BJ (cell line): ENCODE results near the gene OLFM3. TPM values are rescaled to one million over a fixed set of nuclear protein-coding genes. Genes with fewer than 3 reads are reported as not detected.

ENCODE experiments used
- CTCF ChIA-PET: fragments of 350-600 bp; formaldehyde crosslinking; extraction: SDS; loops from one replicate; lab custom pipeline; 2021; ENCODE audit warnings: antibody characterized with exemption, inconsistent platforms; lab: Yijun Ruan, JAX
- POLR2A ChIA-PET: fragments of 300-600 bp; sonication (Branson Sonifier 250); formaldehyde crosslinking; extraction: SDS; loops from one replicate; lab custom pipeline; 2021; ENCODE audit warnings: antibody characterized with exemption; lab: Charles Lee
- DNase-seq: peaks from one replicate; pipeline ENCODE4 v3.0.0-alpha.2; 2011; ENCODE audit warnings: low read depth
- H3K27me3 ChIP-seq: 2 replicates; pipeline ENCODE4 v1.6.0; 2011; ENCODE audit warnings: low read length; ENCODE audit not compliant: control insufficient read depth, insufficient read depth
- H3K36me3 ChIP-seq: 2 replicates; pipeline ENCODE4 v1.5.1; 2011; ENCODE audit warnings: low read length; ENCODE audit not compliant: control insufficient read depth, insufficient read depth
- H3K4me3 ChIP-seq: 2 replicates; pipeline ENCODE4 v1.5.1; 2011; ENCODE audit warnings: low read depth, mild to moderate bottlenecking, control low read depth, low read length
- CTCF ChIP-seq: IDR thresholded peaks from 2 replicates; pipeline ENCODE4 v1.5.1; 2011; ENCODE audit warnings: low read depth, mild to moderate bottlenecking, control low read depth, inconsistent platforms, low read length, moderate library complexity; ENCODE audit not compliant: insufficient read depth
- polyA plus RNA-seq: library from polyadenylated mRNA; depleted of rRNA; stranded (reverse); fragments of >200 nt; gene quantifications from 2 replicates; pipeline ENCODE4 v1.2.3, GENCODE V29; 2011

The OLFM3 gene
- polyA plus RNA-seq, 1 experiment = not detected

GRCh38 chr1:101957771-101958170 is 39.0 kb downstream of the OLFM3 start:
- Histone ChIP-seq H3K4me3 (no peak overlapping the region), H3K36me3 (no peaks in the 10 kb centered on the region), H3K27me3 (no peaks in the 10 kb centered on the region)
- POLR2A ChIA-PET = no interaction called here
- DNase-seq = no peak
- CTCF ChIA-PET = no interaction called here
- no peak for TF ChIP-seq CTCF

GRCh38 chr1:101953623-101954022 is 43.1 kb downstream of the OLFM3 start:
- DNase-seq = no peak
- no peaks in the 10 kb centered on the region for H3K27me3 ChIP-seq
- TF ChIP-seq CTCF = no peak
- CTCF ChIA-PET = no interaction called here
- no peak overlapping the region for H3K4me3 ChIP-seq
- POLR2A ChIA-PET = no interaction called here
- H3K36me3 ChIP-seq = no peaks in the 10 kb centered on the region

GRCh38 chr1:101945884-101946283 is 50.8 kb downstream of the OLFM3 start:
- Histone ChIP-seq H3K27me3 (no peaks in the 10 kb centered on the region), H3K36me3 (no peaks in the 10 kb centered on the region), H3K4me3 (no peak overlapping the region)
- no peak for TF ChIP-seq CTCF
- ChIA-PET CTCF (no interaction called here), POLR2A (no interaction called here)
- no peak for DNase-seq

- no peak for TF ChIP-seq CTCF
- ChIA-PET CTCF (no interaction called here), POLR2A (no interaction called here)
- H3K4me3 ChIP-seq = no peak overlapping the region
- H3K36me3 ChIP-seq = no peaks in the 10 kb centered on the region
- H3K27me3 ChIP-seq = no peaks in the 10 kb centered on the region
- no peak for DNase-seq
These were observed 53.5 kb downstream of the OLFM3 start for GRCh38 chr1:101943237-101943636.

GRCh38 chr1:101942516-101943193 is 54.1 kb downstream of the OLFM3 start:
- no peak for TF ChIP-seq CTCF
- Histone ChIP-seq H3K36me3 (no peaks in the 10 kb centered on the region), H3K27me3 (no peaks in the 10 kb centered on the region), H3K4me3 (no peak overlapping the region)
- POLR2A ChIA-PET = no interaction called here
- DNase-seq = no peak
- CTCF ChIA-PET = no interaction called here
